Stimulated activated effector memory CD8-positive, alpha-beta T cell treated with anti-CD3 and anti-CD28 coated beads, Interleukin-12 subunit alpha, Interleukin-12 subunit beta, amount 100 ng/mL, for 72 hours (primary cell): ENCODE data around the gene PLD5.
"Not testable (repeated sequence)": the region's sequence is repeated elsewhere in the genome, so short reads cannot be mapped to it uniquely, and the experiment has no call there.

Experiments
- ATAC-seq: fragments of 150-1000 bp; cut with Tn5 transposase; 2 replicates; pipeline ENCODE4 v1.10.0; 2021
- DNase-seq, 2 donors: peaks; one replicate each; pipeline ENCODE4 v3.0.0; 2021 to 2022; ENCODE audit warnings: low spot score in 2 of 2
- H3K27ac Mint-ChIP-seq: one replicate; pipeline ENCODE4 v1.8.0; 2022; ENCODE audit warnings: mild to moderate bottlenecking, mixed read lengths
- H3K36me3 Mint-ChIP-seq: one replicate; pipeline ENCODE4 v1.8.0; 2022; ENCODE audit warnings: mild to moderate bottlenecking, mixed read lengths
- H3K4me1 Mint-ChIP-seq: one replicate; pipeline ENCODE4 v1.8.0; 2022; ENCODE audit warnings: mixed read lengths
- H3K4me3 Mint-ChIP-seq: one replicate; pipeline ENCODE4 v1.8.0; 2022; ENCODE audit warnings: mild to moderate bottlenecking, mixed read lengths
- H3K9me3 Mint-ChIP-seq: one replicate; pipeline ENCODE4 v1.8.0; 2022; ENCODE audit warnings: mixed read lengths

The PLD5 gene

GRCh38 chr1:242205622-242206489 is 318.6 kb downstream of the PLD5 start:
- peaks cover 7% of the 10 kb centered on the region for H3K9me3 Mint-ChIP-seq
- ATAC-seq, result no peak

GRCh38 chr1:242203262-242203661 is 321.2 kb downstream of the PLD5 start:
- no peak for ATAC-seq
- Mint-ChIP-seq H3K9me3 (peaks cover 7% of the 10 kb centered on the region), H3K36me3 (no peaks in the 10 kb centered on the region), H3K4me1 (no peaks in the 10 kb centered on the region), H3K4me3 (no peak overlapping the region), H3K27ac (no peak overlapping the region)
- DNase-seq, result no peak

More at GRCh38 chr1:242205622-242206489, 318.6 kb downstream of the PLD5 start:
- no peak for DNase-seq
- H3K27ac Mint-ChIP-seq, result no peak overlapping the region
- no peak overlapping the region for H3K4me3 Mint-ChIP-seq
- H3K4me1 Mint-ChIP-seq, result no peaks in the 10 kb centered on the region
- no peaks in the 10 kb centered on the region for H3K36me3 Mint-ChIP-seq

GRCh38 chr1:242201090-242201489 is 323.4 kb downstream of the PLD5 start:
- Mint-ChIP-seq H3K4me1 (no peaks in the 10 kb centered on the region), H3K9me3 (peaks cover 3% of the 10 kb centered on the region), H3K36me3 (no peaks in the 10 kb centered on the region), H3K27ac (no peak overlapping the region), H3K4me3 (no peak overlapping the region)
- DNase-seq (no peak), ATAC-seq (no peak)

- DNase-seq (no peak), ATAC-seq (no peak)
- no peaks in the 10 kb centered on the region for H3K4me1 Mint-ChIP-seq
- H3K9me3 Mint-ChIP-seq, result peaks cover 3% of the 10 kb centered on the region
- no peak overlapping the region for H3K27ac Mint-ChIP-seq
- H3K36me3 Mint-ChIP-seq, result no peaks in the 10 kb centered on the region
- H3K4me3 Mint-ChIP-seq, result no peak overlapping the region
Observed at GRCh38 chr1:242199776-242200458, 324.6 kb downstream of the PLD5 start.

- Mint-ChIP-seq H3K4me1 (no peaks in the 10 kb centered on the region), H3K36me3 (no peaks in the 10 kb centered on the region), H3K9me3 (no peaks in the 10 kb centered on the region), H3K27ac (no peak overlapping the region), H3K4me3 (no peak overlapping the region)
- DNase-seq (no peak), ATAC-seq (no peak)
Observed at GRCh38 chr1:242197907-242198820, 326.3 kb downstream of the PLD5 start.

GRCh38 chr1:242196914-242197313 is 327.6 kb downstream of the PLD5 start:
- H3K36me3 Mint-ChIP-seq, result no peaks in the 10 kb centered on the region
- no peak for DNase-seq
- H3K4me3 Mint-ChIP-seq, result no peak overlapping the region
- ATAC-seq, result peak; percentile 46
- H3K27ac Mint-ChIP-seq, result no peak overlapping the region
- H3K4me1 Mint-ChIP-seq, result no peaks in the 10 kb centered on the region
- no peaks in the 10 kb centered on the region for H3K9me3 Mint-ChIP-seq

- ATAC-seq (no peak), DNase-seq (no peak)
- no peaks in the 10 kb centered on the region for H3K9me3 Mint-ChIP-seq
- H3K36me3 Mint-ChIP-seq, result no peaks in the 10 kb centered on the region
- H3K4me3 Mint-ChIP-seq, result no peak overlapping the region
- no peaks in the 10 kb centered on the region for H3K4me1 Mint-ChIP-seq
- H3K27ac Mint-ChIP-seq, result no peak overlapping the region
Observed at GRCh38 chr1:242196101-242196500, 328.4 kb downstream of the PLD5 start.

- Mint-ChIP-seq H3K9me3 (no peaks in the 10 kb centered on the region), H3K4me1 (no peaks in the 10 kb centered on the region), H3K4me3 (no peak overlapping the region), H3K36me3 (no peaks in the 10 kb centered on the region), H3K27ac (no peak overlapping the region)
- no peak for DNase-seq
- ATAC-seq, result no peak
Observed at GRCh38 chr1:242189591-242189990, 334.9 kb downstream of the PLD5 start.

- ATAC-seq (no peak), DNase-seq (no peak)
- Mint-ChIP-seq H3K4me3 (no peak overlapping the region), H3K27ac (no peak overlapping the region), H3K4me1 (no peaks in the 10 kb centered on the region), H3K36me3 (no peaks in the 10 kb centered on the region), H3K9me3 (no peaks in the 10 kb centered on the region)
Observed at GRCh38 chr1:242187816-242188215, 336.7 kb downstream of the PLD5 start.

- no peaks in the 10 kb centered on the region for H3K9me3 Mint-ChIP-seq
- no peak overlapping the region for H3K27ac Mint-ChIP-seq
- DNase-seq, result no peak
Observed at GRCh38 chr1:242187171-242187570, 337.3 kb downstream of the PLD5 start.

GRCh38 chr1:242185731-242186130 is 338.8 kb downstream of the PLD5 start:
- Mint-ChIP-seq H3K4me1 (no peaks in the 10 kb centered on the region), H3K27ac (no peak overlapping the region), H3K4me3 (no peak overlapping the region), H3K36me3 (no peaks in the 10 kb centered on the region), H3K9me3 (no peaks in the 10 kb centered on the region)
- DNase-seq, result no peak
- ATAC-seq, result no peak

More at GRCh38 chr1:242187171-242187570, 337.3 kb downstream of the PLD5 start:
- no peaks in the 10 kb centered on the region for H3K36me3 Mint-ChIP-seq
- no peaks in the 10 kb centered on the region for H3K4me1 Mint-ChIP-seq
- ATAC-seq, result no peak
- no peak overlapping the region for H3K4me3 Mint-ChIP-seq

GRCh38 chr1:242184955-242185354 is 339.5 kb downstream of the PLD5 start:
- DNase-seq (no peak), ATAC-seq (no peak)
- H3K9me3 Mint-ChIP-seq, result no peaks in the 10 kb centered on the region

GRCh38 chr1:242179767-242180166 is 344.7 kb downstream of the PLD5 start:
- not testable (repeated sequence) for H3K9me3 Mint-ChIP-seq, H3K4me1 Mint-ChIP-seq, H3K4me3 Mint-ChIP-seq, ATAC-seq, H3K36me3 Mint-ChIP-seq, DNase-seq, H3K27ac Mint-ChIP-seq

More at GRCh38 chr1:242184955-242185354, 339.5 kb downstream of the PLD5 start:
- H3K4me3 Mint-ChIP-seq, result no peak overlapping the region
- no peaks in the 10 kb centered on the region for H3K4me1 Mint-ChIP-seq
- H3K27ac Mint-ChIP-seq, result no peak overlapping the region
- H3K36me3 Mint-ChIP-seq, result no peaks in the 10 kb centered on the region

- Mint-ChIP-seq H3K4me3 (no peak overlapping the region), H3K4me1 (no peaks in the 10 kb centered on the region), H3K27ac (no peak overlapping the region), H3K9me3 (no peaks in the 10 kb centered on the region), H3K36me3 (no peaks in the 10 kb centered on the region)
- DNase-seq (no peak), ATAC-seq (no peak)
Observed at GRCh38 chr1:242178924-242179708, 345.4 kb downstream of the PLD5 start.
